Measurements from ENCODE around the gene MORF4L2. TPM values are rescaled to one million over a fixed set of nuclear protein-coding genes. Genes with fewer than 3 reads are reported as not detected.
"Not testable (repeated sequence)": the region's sequence is repeated elsewhere in the genome, so short reads cannot be mapped to it uniquely, and the experiment has no call there.

MORF4L2 gene
- total RNA-seq, 1 donor from 2014 or later = 268 TPM

GRCh38 chrX:103681443-103681842 is 5.1 kb downstream of the MORF4L2 start:
- DNase-seq (ENCODE audit: low spot score) = no peak

- no peak for DNase-seq (ENCODE audit: low spot score)
Observed at GRCh38 chrX:103678199-103678993, 8.1 kb downstream of the MORF4L2 start.

- no peak for DNase-seq (ENCODE audit: low spot score)
Observed at GRCh38 chrX:103674531-103675454, 11.7 kb downstream of the MORF4L2 start.

GRCh38 chrX:103669745-103670144 is 16.8 kb downstream of the MORF4L2 start:
- DNase-seq (ENCODE audit: low spot score) = no peak

GRCh38 chrX:103666202-103667107 is 20.0 kb downstream of the MORF4L2 start:
- DNase-seq (ENCODE audit: low spot score) = no peak

GRCh38 chrX:103663981-103664762 is 22.3 kb downstream of the MORF4L2 start:
- DNase-seq (ENCODE audit: low spot score) = no peak

GRCh38 chrX:103659460-103659859 is 27.0 kb downstream of the MORF4L2 start:
- DNase-seq (ENCODE audit: low spot score) = not testable (repeated sequence)

GRCh38 chrX:103658681-103659433 is 27.6 kb downstream of the MORF4L2 start:
- no peak for DNase-seq (ENCODE audit: low spot score)

GRCh38 chrX:103657066-103657465 is 29.4 kb downstream of the MORF4L2 start:
- DNase-seq (ENCODE audit: low spot score) = not testable (repeated sequence)

- DNase-seq (ENCODE audit: low spot score) = no peak
Observed at GRCh38 chrX:103656617-103657016, 29.9 kb downstream of the MORF4L2 start.

GRCh38 chrX:103655230-103656000 is 31.1 kb downstream of the MORF4L2 start:
- DNase-seq (ENCODE audit: low spot score) = not testable (repeated sequence)

GRCh38 chrX:103651151-103651773 is 35.2 kb downstream of the MORF4L2 start:
- no peak for DNase-seq (ENCODE audit: low spot score)

- DNase-seq (ENCODE audit: low spot score) = no peak
Observed at GRCh38 chrX:103647630-103648029, 38.9 kb downstream of the MORF4L2 start.

GRCh38 chrX:103644125-103644524 is 42.4 kb downstream of the MORF4L2 start:
- DNase-seq (ENCODE audit: low spot score) = no peak

- no peak for DNase-seq (ENCODE audit: low spot score)
Observed at GRCh38 chrX:103640401-103641155, 45.9 kb downstream of the MORF4L2 start.

GRCh38 chrX:103638479-103639346 is 47.8 kb downstream of the MORF4L2 start:
- not testable (repeated sequence) for DNase-seq (ENCODE audit: low spot score)
